ENCODE results near the gene MAPKAP1.

- TF ChIP-seq CTCF (IDR thresholded peaks at IDR 0.05) (no peak), POLR2A (IDR thresholded peaks at IDR 0.05) (no peak)
Measured at GRCh38 chr9:125427556-125427955, 279.5 kb downstream of the MAPKAP1 start.

Measured in Peyer's patch (tissue), 4 donors.